SK-N-MC (cell line): Measurements from ENCODE around the gene IL19.

Source experiments
- EZH2 ChIP-seq: fragments of 200-600 bp; sonication (generic); IDR thresholded peaks from one replicate; pipeline ENCODE4 v1.6.1; 2017; ENCODE audit warnings: antibody characterized with exemption
- POLR2AphosphoS5 ChIP-seq: IDR thresholded peaks from 2 replicates; pipeline ENCODE4 v1.6.1; 2012; ENCODE audit warnings: mild to moderate bottlenecking, low read depth, low read length, borderline replicate concordance

- TF ChIP-seq POLR2AphosphoS5: no peak
- TF ChIP-seq EZH2: no peak
Observed at GRCh38 chr1:206768472-206769303, 1.9 kb upstream of the IL19 start.
